ENCODE data around the gene BRAF. TPM values are rescaled to one million over a fixed set of nuclear protein-coding genes. Genes with fewer than 3 reads are reported as not detected.

Gene BRAF
- total and polyA plus RNA-seq, 2 donors (not counting 3 experiments of a cell fraction or from before 2014, with no cell fraction given): 6.6 to 26.2 TPM

GRCh38 chr7:140885735-140886334 lies 38.9 kb downstream of the BRAF start:
- Histone ChIP-seq H3K27me3 (ENCODE audit: control insufficient read depth in 2 of 2, insufficient read depth in 2 of 2, low read length in 2 of 2) (no peaks in the 10 kb centered on the region), H3K27ac (ENCODE audit: insufficient read depth, low read depth, low read length) (no peak overlapping the region), H3K4me2 (ENCODE audit: insufficient read depth, low read length) (no peak overlapping the region), H3K79me2 (ENCODE audit: control insufficient read depth, insufficient read depth, low read length) (peaks cover 49% of the 10 kb centered on the region), H4K20me1 (replicated peaks; ENCODE audit: control insufficient read depth, extremely low read depth, insufficient read depth, low read length) (peaks cover 3% of the 10 kb centered on the region), H2AFZ (ENCODE audit: low read depth, low read length) (no peak overlapping the region), H3K36me3 (ENCODE audit: control insufficient read depth in 2 of 2, extremely low read depth in 1 of 2, insufficient read depth in 2 of 2, low read length in 2 of 2) (no peaks in the 10 kb centered on the region), H3K4me1 (ENCODE audit: control insufficient read depth, extremely low read depth, insufficient read depth, low read length) (no peaks in the 10 kb centered on the region), H3K9me3 (replicated peaks; ENCODE audit: control insufficient read depth, insufficient read depth, low read length) (no peaks in the 10 kb centered on the region), H3K9me1 (replicated peaks; ENCODE audit: control insufficient read depth, extremely low read depth, insufficient read depth, low read length) (no peaks in the 10 kb centered on the region), H3K4me3 (replicated peaks in 1 of 3; ENCODE audit: insufficient read depth in 1 of 3, low read depth in 1 of 3, low read length in 3 of 3) (no peak overlapping the region), H3K9ac (replicated peaks; ENCODE audit: extremely low read depth, insufficient read depth, low read length) (no peak overlapping the region)
- TF ChIP-seq FOS (IDR thresholded peaks at IDR 0.05; ENCODE audit: borderline replicate concordance, insufficient read depth, low read length) (no peak), MYC (IDR thresholded peaks at IDR 0.05; ENCODE audit: low read depth, low read length) (no peak), MAX (IDR thresholded peaks at IDR 0.05; ENCODE audit: insufficient read depth, insufficient read length) (no peak), EZH2 (IDR thresholded peaks at IDR 0.05; ENCODE audit: borderline replicate concordance, low read depth, low read length, severe bottlenecking) (no peak), POLR2AphosphoS5 (IDR thresholded peaks at IDR 0.05; ENCODE audit: insufficient read depth, low read depth, low read length) (no peak), GATA2 (IDR thresholded peaks at IDR 0.05; ENCODE audit: insufficient read depth, insufficient read length, low read depth, low read length) (no peak), CTCF (IDR thresholded peaks at IDR 0.05; ENCODE audit: extremely low read depth in 1 of 2, insufficient read depth in 1 of 2, low read depth in 1 of 2, low read length in 2 of 2) (no peak), POLR2A (IDR thresholded peaks at IDR 0.05; ENCODE audit: low read depth, low read length) (no peak), JUN (IDR thresholded peaks at IDR 0.05; ENCODE audit: borderline replicate concordance, insufficient read depth, insufficient read length, low read depth) (no peak)
- POLR2A ChIA-PET: no interaction called here
- intact Hi-C loops (cut with micrococcal nuclease) (no loop called here), dilution Hi-C loops (cut with MboI; ENCODE audit: extremely low pct_ligation_motif_present, low sequenced_read_pairs) (no loop called here)
- BruUV-seq (replicated peaks): no TSS peak
- DNase-seq (ENCODE audit: low read depth, low spot score) (no peak), FAIRE-seq (no peak)
- CTCF ChIA-PET: no interaction called here

Data from endothelial cell of umbilical vein (primary cell).